SK-N-SH (cell line): ENCODE results near the gene KLF7.

Source experiments
- CHD2 ChIP-seq: fragments of 150-350 bp; IDR thresholded peaks from 2 replicates; pipeline ENCODE4 v1.6.1; 2018; ENCODE audit warnings: low read length; ENCODE audit not compliant: partially characterized antibody
- FOXM1 ChIP-seq: IDR thresholded peaks from 2 replicates; pipeline ENCODE4 v1.4.0; 2012; ENCODE audit warnings: low read depth, mild to moderate bottlenecking
- JUND ChIP-seq: IDR thresholded peaks from 2 replicates; pipeline ENCODE4 v1.4.0; 2012
- POLR2AphosphoS5 ChIP-seq: IDR thresholded peaks from 2 replicates; pipeline ENCODE4 v1.6.1; 2012; ENCODE audit warnings: low read depth, low read length
- RCOR1 ChIP-seq: fragments of 150-350 bp; IDR thresholded peaks from 2 replicates; pipeline ENCODE4 v1.6.1; 2017; ENCODE audit warnings: antibody characterized with exemption, low read length
- TF ChIP-seq, protein P1 (sequence below): fragments of 200-600 bp; sonication (generic); IDR thresholded peaks from 2 replicates; pipeline ENCODE4 v1.6.1; 2017; ENCODE audit warnings: antibody characterized with exemption, mild to moderate bottlenecking, moderate library complexity
- TF ChIP-seq, protein P2 (sequence below): fragments of 150-350 bp; IDR thresholded peaks from 2 replicates; pipeline ENCODE4 v1.6.1; 2017; ENCODE audit warnings: antibody characterized with exemption, low read length, low read depth, borderline replicate concordance
- TF ChIP-seq, protein P3 (sequence below): IDR thresholded peaks from 2 replicates; pipeline ENCODE4 v1.4.0; 2012; ENCODE audit warnings: low read depth

DNA sequence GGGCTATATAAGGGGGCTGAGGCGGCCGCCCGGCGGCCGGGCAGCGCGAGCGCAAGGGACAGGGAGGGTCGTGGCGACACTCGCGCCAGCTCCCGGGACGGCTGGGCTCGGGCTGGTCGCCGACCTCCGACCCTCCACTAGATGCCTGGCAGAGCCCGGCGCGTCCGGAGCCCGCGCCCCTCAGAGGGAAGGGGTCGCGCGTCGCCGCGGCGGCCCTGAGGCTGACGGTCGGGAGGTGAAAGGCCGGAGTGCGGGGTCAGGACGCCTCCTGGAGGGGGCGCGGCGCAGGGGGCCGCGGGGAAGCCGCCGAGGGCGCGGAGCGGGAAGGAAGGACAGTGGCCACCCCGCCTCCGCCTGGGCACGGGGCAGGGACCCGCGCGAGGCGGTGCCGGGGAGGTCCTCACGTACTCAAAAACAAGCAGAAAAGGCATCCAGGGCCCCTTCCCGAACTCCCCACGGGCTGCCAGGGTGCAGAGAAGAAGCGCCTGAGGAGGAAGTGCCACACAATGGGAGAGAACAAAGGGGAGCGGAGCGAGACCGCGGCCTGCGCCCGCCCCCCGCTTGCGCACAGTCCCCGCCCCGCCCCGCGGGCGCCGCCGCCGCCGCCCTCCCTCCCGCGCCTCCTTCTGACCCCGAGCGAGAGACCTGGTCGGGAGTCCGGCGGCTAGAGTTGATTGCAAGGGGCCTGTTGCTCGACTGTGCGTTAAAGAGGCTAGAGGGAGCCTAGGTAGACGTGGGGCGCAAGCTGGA lies 776 bp upstream of the KLF7 start:
- TF ChIP-seq JUND = no peak; the same call in 1 of the 2 replicates
- TF ChIP-seq, protein P1, sequence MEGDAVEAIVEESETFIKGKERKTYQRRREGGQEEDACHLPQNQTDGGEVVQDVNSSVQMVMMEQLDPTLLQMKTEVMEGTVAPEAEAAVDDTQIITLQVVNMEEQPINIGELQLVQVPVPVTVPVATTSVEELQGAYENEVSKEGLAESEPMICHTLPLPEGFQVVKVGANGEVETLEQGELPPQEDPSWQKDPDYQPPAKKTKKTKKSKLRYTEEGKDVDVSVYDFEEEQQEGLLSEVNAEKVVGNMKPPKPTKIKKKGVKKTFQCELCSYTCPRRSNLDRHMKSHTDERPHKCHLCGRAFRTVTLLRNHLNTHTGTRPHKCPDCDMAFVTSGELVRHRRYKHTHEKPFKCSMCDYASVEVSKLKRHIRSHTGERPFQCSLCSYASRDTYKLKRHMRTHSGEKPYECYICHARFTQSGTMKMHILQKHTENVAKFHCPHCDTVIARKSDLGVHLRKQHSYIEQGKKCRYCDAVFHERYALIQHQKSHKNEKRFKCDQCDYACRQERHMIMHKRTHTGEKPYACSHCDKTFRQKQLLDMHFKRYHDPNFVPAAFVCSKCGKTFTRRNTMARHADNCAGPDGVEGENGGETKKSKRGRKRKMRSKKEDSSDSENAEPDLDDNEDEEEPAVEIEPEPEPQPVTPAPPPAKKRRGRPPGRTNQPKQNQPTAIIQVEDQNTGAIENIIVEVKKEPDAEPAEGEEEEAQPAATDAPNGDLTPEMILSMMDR = peak; percentile 43
- TF ChIP-seq, protein P2, sequence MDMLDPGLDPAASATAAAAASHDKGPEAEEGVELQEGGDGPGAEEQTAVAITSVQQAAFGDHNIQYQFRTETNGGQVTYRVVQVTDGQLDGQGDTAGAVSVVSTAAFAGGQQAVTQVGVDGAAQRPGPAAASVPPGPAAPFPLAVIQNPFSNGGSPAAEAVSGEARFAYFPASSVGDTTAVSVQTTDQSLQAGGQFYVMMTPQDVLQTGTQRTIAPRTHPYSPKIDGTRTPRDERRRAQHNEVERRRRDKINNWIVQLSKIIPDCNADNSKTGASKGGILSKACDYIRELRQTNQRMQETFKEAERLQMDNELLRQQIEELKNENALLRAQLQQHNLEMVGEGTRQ = no peak
- TF ChIP-seq, protein P3, sequence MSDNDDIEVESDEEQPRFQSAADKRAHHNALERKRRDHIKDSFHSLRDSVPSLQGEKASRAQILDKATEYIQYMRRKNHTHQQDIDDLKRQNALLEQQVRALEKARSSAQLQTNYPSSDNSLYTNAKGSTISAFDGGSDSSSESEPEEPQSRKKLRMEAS = no peak; the same call in 1 of the 2 replicates
- no peak for TF ChIP-seq FOXM1
- no peak for TF ChIP-seq RCOR1
- TF ChIP-seq CHD2 = no peak
- TF ChIP-seq POLR2AphosphoS5 = peak; percentile 93
